Panc1 (cell line): ENCODE results near the gene NRG2.

Experiments
- POLR2AphosphoS5 ChIP-seq: IDR thresholded peaks from 2 replicates; pipeline ENCODE4 v1.6.1; 2012; ENCODE audit warnings: mild to moderate bottlenecking, low read depth, low read length, moderate library complexity
- TF ChIP-seq, protein P1 (sequence below): fragments of 450-650 bp; IDR thresholded peaks from 2 replicates; pipeline ENCODE4 v1.5.1; 2017; ENCODE audit warnings: mild to moderate bottlenecking

DNA sequence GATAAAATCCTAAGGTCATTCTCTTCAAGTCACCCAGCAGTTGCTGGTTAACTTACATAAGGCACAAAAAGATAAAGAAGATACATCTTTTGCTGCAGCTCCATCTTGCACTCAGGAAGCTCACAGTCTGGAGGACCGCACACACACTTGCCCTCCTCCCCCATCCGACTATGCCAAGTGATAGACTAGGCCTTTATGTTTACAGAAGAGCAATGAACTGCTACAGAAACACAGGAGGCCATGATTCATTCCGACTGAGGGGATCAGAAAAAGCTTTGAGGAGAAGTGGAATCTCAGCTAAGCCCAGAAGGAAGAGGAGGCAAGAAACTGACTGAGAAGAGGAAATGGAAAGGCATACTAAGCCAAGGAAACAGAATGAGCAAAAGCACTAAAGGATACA, 17.4 kb downstream of the NRG2 start:
- TF ChIP-seq, protein P1, sequence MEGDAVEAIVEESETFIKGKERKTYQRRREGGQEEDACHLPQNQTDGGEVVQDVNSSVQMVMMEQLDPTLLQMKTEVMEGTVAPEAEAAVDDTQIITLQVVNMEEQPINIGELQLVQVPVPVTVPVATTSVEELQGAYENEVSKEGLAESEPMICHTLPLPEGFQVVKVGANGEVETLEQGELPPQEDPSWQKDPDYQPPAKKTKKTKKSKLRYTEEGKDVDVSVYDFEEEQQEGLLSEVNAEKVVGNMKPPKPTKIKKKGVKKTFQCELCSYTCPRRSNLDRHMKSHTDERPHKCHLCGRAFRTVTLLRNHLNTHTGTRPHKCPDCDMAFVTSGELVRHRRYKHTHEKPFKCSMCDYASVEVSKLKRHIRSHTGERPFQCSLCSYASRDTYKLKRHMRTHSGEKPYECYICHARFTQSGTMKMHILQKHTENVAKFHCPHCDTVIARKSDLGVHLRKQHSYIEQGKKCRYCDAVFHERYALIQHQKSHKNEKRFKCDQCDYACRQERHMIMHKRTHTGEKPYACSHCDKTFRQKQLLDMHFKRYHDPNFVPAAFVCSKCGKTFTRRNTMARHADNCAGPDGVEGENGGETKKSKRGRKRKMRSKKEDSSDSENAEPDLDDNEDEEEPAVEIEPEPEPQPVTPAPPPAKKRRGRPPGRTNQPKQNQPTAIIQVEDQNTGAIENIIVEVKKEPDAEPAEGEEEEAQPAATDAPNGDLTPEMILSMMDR, result no peak
- TF ChIP-seq POLR2AphosphoS5, result no peak
